Measurements from ENCODE around the gene PRSS58. TPM values are rescaled to one million over a fixed set of nuclear protein-coding genes. Genes with fewer than 3 reads are reported as not detected.

Gene PRSS58
- total RNA-seq, 1 donor from 2014 or later, result not detected

Small RNAs within 50 kb of the gene (small RNA-seq; reads per million reads assigned to genes)
- gene TRBV1 (ENCODE audit: low replicate concordance), result not detected

Other genes starting within 250 kb of the PRSS58 start
- 0.20 TPM for gene MGAM2, start 146.3 kb downstream of the PRSS58 start, total RNA-seq